ENCODE measurements around the gene DBP. TPM values are rescaled to one million over a fixed set of nuclear protein-coding genes. Genes with fewer than 3 reads are reported as not detected.
A peak's percentile ranks its signal among the peaks of the same experiment; 100 is the strongest.

The DBP gene
- total and polyA plus RNA-seq, 8 donors = 6.4 to 11.1 (median 9.5) TPM

GRCh38 chr19:48639483-48640375, 2.5 kb upstream of the DBP start:
- Histone ChIP-seq H3K36me3 (no peaks in the 10 kb centered on the region), H3K9me3 (no peaks in the 10 kb centered on the region), H3K4me3 (no peak overlapping the region), H3K27ac (no peak overlapping the region), H3K4me1 (peaks cover 5 to 38% of the 10 kb centered on the region in 2 donors), H3K27me3 (peaks cover 0 to 1% of the 10 kb centered on the region in 2 donors)
- DNase-seq (no peak), ATAC-seq (no peak)
- TF ChIP-seq CTCF (IDR thresholded peaks at IDR 0.05) = no peak
- intact Hi-C loops (cut with DNase I) = no loop called here

- Histone ChIP-seq H3K27me3 (no peaks in the 10 kb centered on the region), H3K4me1 (peaks cover 10 to 42% of the 10 kb centered on the region in 2 donors), H3K27ac (peak overlapping the region; percentile 91 to 94), H3K9me3 (no peaks in the 10 kb centered on the region), H3K36me3 (no peaks in the 10 kb centered on the region), H3K4me3 (peak overlapping the region in 1 of 2 donors; percentile 64)
- no peak for TF ChIP-seq CTCF (IDR thresholded peaks at IDR 0.05)
- intact Hi-C loops (cut with DNase I) = no loop called here
- ATAC-seq (no peak), DNase-seq (no peak)
Measured at GRCh38 chr19:48638831-48639381, 1.7 kb upstream of the DBP start.

- Histone ChIP-seq H3K4me3 (peak overlapping the region; percentile 10 to 64), H3K27ac (peak overlapping the region; percentile 91 to 94), H3K9me3 (no peaks in the 10 kb centered on the region), H3K4me1 (peaks cover 17 to 49% of the 10 kb centered on the region in 2 donors), H3K36me3 (no peaks in the 10 kb centered on the region), H3K27me3 (no peaks in the 10 kb centered on the region)
- ATAC-seq = peak; percentile 49
- no peak for TF ChIP-seq CTCF (IDR thresholded peaks at IDR 0.05)
- peak in 3 of 4 donors; percentile 85 to 95 (median 89) for DNase-seq
- intact Hi-C loops (cut with DNase I) = no loop called here
Measured at GRCh38 chr19:48637948-48638830, 1.0 kb upstream of the DBP start.

- Histone ChIP-seq H3K36me3 (no peaks in the 10 kb centered on the region), H3K27me3 (no peaks in the 10 kb centered on the region), H3K4me3 (peak overlapping the region; percentile 60 to 64), H3K4me1 (peaks cover 19 to 56% of the 10 kb centered on the region in 2 donors), H3K9me3 (no peaks in the 10 kb centered on the region), H3K27ac (peak overlapping the region; percentile 91 to 94)
- intact Hi-C loops (cut with DNase I) = no loop called here
- ATAC-seq (peak; percentile 77), DNase-seq (peak; percentile 97 to 99 (median 98))
- TF ChIP-seq CTCF (IDR thresholded peaks at IDR 0.05) = no peak
Measured at GRCh38 chr19:48637449-48637947, 319 bp upstream of the DBP start.
